Tibial nerve (tissue), 4 donors: ENCODE results near the gene SLC35A3. TPM values are rescaled to one million over a fixed set of nuclear protein-coding genes. Genes with fewer than 3 reads are reported as not detected.

Experiments
- DNase-seq, 2 donors: peaks; one replicate each; pipeline ENCODE4 v3.0.0-alpha.2; 2019; ENCODE audit warnings: low spot score in 2 of 2
- H3K27ac ChIP-seq, 4 donors: fragments of 200-600 bp; sonication (generic) in 3 of 4; one replicate each; pipeline ENCODE4 v1.5.1; 2017 to 2019; ENCODE audit warnings: mild to moderate bottlenecking in 1 of 4
- H3K27me3 ChIP-seq, 2 donors: fragments of 200-600 bp; sonication (generic) in 1 of 2; one replicate each; pipeline versions ENCODE4 v1.5.1 to v1.6.0; 2017 to 2019
- H3K36me3 ChIP-seq, 3 donors: fragments of 200-600 bp; sonication (generic); one replicate each; pipeline ENCODE4 v1.5.1; 2018 to 2019
- H3K4me1 ChIP-seq, 4 donors: fragments of 200-600 bp; sonication (generic) in 3 of 4; one replicate each; pipeline ENCODE4 v1.5.1; 2017 to 2019
- H3K4me3 ChIP-seq, 4 donors: fragments of 200-600 bp; sonication (generic) in 3 of 4; one replicate each; pipeline ENCODE4 v1.5.1; 2017 to 2019; ENCODE audit warnings: mild to moderate bottlenecking in 1 of 4, moderate library complexity in 1 of 4
- H3K9me3 ChIP-seq, 4 donors: fragments of 200-600 bp; sonication (generic) in 3 of 4; one replicate each; pipeline ENCODE4 v1.5.1; 2017 to 2019
- CTCF ChIP-seq, 5 experiments: fragments of 200-600 bp in 3 of 5; fragments of 450-650 bp in 2 of 5; sonication (generic) in 3 of 5; IDR thresholded peaks; one replicate each; pipeline ENCODE4 v1.5.1; 2016 to 2019; ENCODE audit warnings: antibody characterized with exemption in 5 of 5, mild to moderate bottlenecking in 3 of 5, moderate library complexity in 2 of 5
- EP300 ChIP-seq, 2 donors: sonication (generic); formaldehyde crosslinking; IDR thresholded peaks; one replicate each; pipeline ENCODE4 v1.6.1; 2017; ENCODE audit warnings: antibody characterized with exemption in 2 of 2, mild to moderate bottlenecking in 1 of 2
- POLR2A ChIP-seq, 2 donors: fragments of 450-650 bp; IDR thresholded peaks; one replicate each; pipeline ENCODE4 v1.6.1; 2017; ENCODE audit warnings: antibody characterized with exemption in 2 of 2, mild to moderate bottlenecking in 2 of 2, moderate library complexity in 2 of 2
- WGBS, 2 donors: methylation state at CpG; one replicate each; pipeline ENCODE4 v1.1.5; 2018; 5-methylcytosine and 5-hydroxymethylcytosine counted together
- total RNA-seq, 4 donors: library from RNA; depleted of rRNA; stranded (reverse); fragments of >200 nt; gene quantifications; one replicate each; pipeline ENCODE4 v1.1.0, GENCODE V29; 2016

The SLC35A3 gene
- total RNA-seq, 4 donors from 2014 or later: 15.7 to 23.8 (median 17.9) TPM

GRCh38 chr1:99993468-99993845, 23.7 kb downstream of the SLC35A3 start:
- Histone ChIP-seq H3K4me3 (no peak overlapping the region), H3K27me3 (no peaks in the 10 kb centered on the region), H3K36me3 (peaks cover 2 to 45% (median 5%) of the 10 kb centered on the region in 3 donors), H3K9me3 (peaks cover 0 to 21% (median 4%) of the 10 kb centered on the region in 4 donors), H3K4me1 (no peaks in the 10 kb centered on the region), H3K27ac (no peak overlapping the region)
- no peak for DNase-seq
- 97% methylated on average over 5 of the region's 5 CpGs for WGBS, 2 donors
- TF ChIP-seq CTCF (IDR thresholded peaks at IDR 0.05) (no peak), POLR2A (IDR thresholded peaks at IDR 0.05) (no peak), EP300 (IDR thresholded peaks at IDR 0.05) (no peak)

- TF ChIP-seq EP300 (IDR thresholded peaks at IDR 0.05) (no peak), CTCF (IDR thresholded peaks at IDR 0.05) (no peak), POLR2A (IDR thresholded peaks at IDR 0.05) (no peak)
- H3K4me1 ChIP-seq: no peaks in the 10 kb centered on the region
- no peak for DNase-seq
- H3K36me3 ChIP-seq: peaks cover 2 to 45% (median 5%) of the 10 kb centered on the region in 3 donors
- H3K4me3 ChIP-seq: no peak overlapping the region
- H3K9me3 ChIP-seq: peaks cover 0 to 21% (median 4%) of the 10 kb centered on the region in 4 donors
- WGBS, 2 donors: 93% methylated on average over 3 of the region's 3 CpGs
- H3K27ac ChIP-seq: no peak overlapping the region
- no peaks in the 10 kb centered on the region for H3K27me3 ChIP-seq
These were observed 24.7 kb downstream of the SLC35A3 start for GRCh38 chr1:99994496-99994895.

- Histone ChIP-seq H3K9me3 (peaks cover 0 to 13% (median 2%) of the 10 kb centered on the region in 4 donors), H3K4me1 (no peaks in the 10 kb centered on the region), H3K27ac (no peak overlapping the region), H3K27me3 (no peaks in the 10 kb centered on the region), H3K36me3 (peaks cover 0 to 54% (median 0%) of the 10 kb centered on the region in 3 donors), H3K4me3 (no peak overlapping the region)
- no peak for TF ChIP-seq EP300 (IDR thresholded peaks at IDR 0.05)
- TF ChIP-seq POLR2A (IDR thresholded peaks at IDR 0.05): no peak
- no peak for TF ChIP-seq CTCF (IDR thresholded peaks at IDR 0.05)
- DNase-seq: no peak
- 89% methylated on average over 4 of the region's 4 CpGs for WGBS, 2 donors
These were observed 27.2 kb downstream of the SLC35A3 start for GRCh38 chr1:99996951-99997350.

GRCh38 chr1:100001462-100001861, 31.7 kb downstream of the SLC35A3 start:
- Histone ChIP-seq H3K9me3 (peaks cover 0 to 19% (median 0%) of the 10 kb centered on the region in 4 donors), H3K27ac (no peak overlapping the region), H3K4me1 (no peaks in the 10 kb centered on the region), H3K27me3 (no peaks in the 10 kb centered on the region), H3K36me3 (peaks cover 0 to 49% (median 0%) of the 10 kb centered on the region in 3 donors), H3K4me3 (no peak overlapping the region)
- no peak for DNase-seq
- TF ChIP-seq POLR2A (IDR thresholded peaks at IDR 0.05) (no peak), CTCF (IDR thresholded peaks at IDR 0.05) (no peak), EP300 (IDR thresholded peaks at IDR 0.05) (no peak)
- WGBS, 2 donors: 90 to 98% methylated on average over 2 of the region's 2 CpGs

GRCh38 chr1:100005424-100005823, 35.6 kb downstream of the SLC35A3 start:
- Histone ChIP-seq H3K4me3 (no peak overlapping the region), H3K9me3 (peaks cover 0 to 19% (median 0%) of the 10 kb centered on the region in 4 donors), H3K4me1 (no peaks in the 10 kb centered on the region), H3K27me3 (no peaks in the 10 kb centered on the region), H3K36me3 (peaks cover 0 to 49% (median 0%) of the 10 kb centered on the region in 3 donors), H3K27ac (no peak overlapping the region)
- no peak for TF ChIP-seq POLR2A (IDR thresholded peaks at IDR 0.05)
- DNase-seq: no peak
- WGBS, 2 donors: 91 to 94% methylated on average over 1 of the region's 1 CpG

- DNase-seq: no peak
- Histone ChIP-seq H3K4me3 (no peak overlapping the region), H3K9me3 (peaks cover 0 to 19% (median 0%) of the 10 kb centered on the region in 4 donors), H3K27ac (no peak overlapping the region), H3K36me3 (peaks cover 0 to 43% (median 0%) of the 10 kb centered on the region in 3 donors), H3K4me1 (no peaks in the 10 kb centered on the region), H3K27me3 (no peaks in the 10 kb centered on the region)
- no peak for TF ChIP-seq EP300 (IDR thresholded peaks at IDR 0.05)
- no peak for TF ChIP-seq POLR2A (IDR thresholded peaks at IDR 0.05)
- no peak for TF ChIP-seq CTCF (IDR thresholded peaks at IDR 0.05)
- WGBS, 2 donors: 92 to 93% methylated on average over 2 of the region's 2 CpGs
These were observed 36.9 kb downstream of the SLC35A3 start for GRCh38 chr1:100006688-100007087.
